ENCODE measurements around the gene SMARCAL1.
"Not testable (repeated sequence)": the region's sequence is repeated elsewhere in the genome, so short reads cannot be mapped to it uniquely, and the experiment has no call there.

The SMARCAL1 gene

DNA sequence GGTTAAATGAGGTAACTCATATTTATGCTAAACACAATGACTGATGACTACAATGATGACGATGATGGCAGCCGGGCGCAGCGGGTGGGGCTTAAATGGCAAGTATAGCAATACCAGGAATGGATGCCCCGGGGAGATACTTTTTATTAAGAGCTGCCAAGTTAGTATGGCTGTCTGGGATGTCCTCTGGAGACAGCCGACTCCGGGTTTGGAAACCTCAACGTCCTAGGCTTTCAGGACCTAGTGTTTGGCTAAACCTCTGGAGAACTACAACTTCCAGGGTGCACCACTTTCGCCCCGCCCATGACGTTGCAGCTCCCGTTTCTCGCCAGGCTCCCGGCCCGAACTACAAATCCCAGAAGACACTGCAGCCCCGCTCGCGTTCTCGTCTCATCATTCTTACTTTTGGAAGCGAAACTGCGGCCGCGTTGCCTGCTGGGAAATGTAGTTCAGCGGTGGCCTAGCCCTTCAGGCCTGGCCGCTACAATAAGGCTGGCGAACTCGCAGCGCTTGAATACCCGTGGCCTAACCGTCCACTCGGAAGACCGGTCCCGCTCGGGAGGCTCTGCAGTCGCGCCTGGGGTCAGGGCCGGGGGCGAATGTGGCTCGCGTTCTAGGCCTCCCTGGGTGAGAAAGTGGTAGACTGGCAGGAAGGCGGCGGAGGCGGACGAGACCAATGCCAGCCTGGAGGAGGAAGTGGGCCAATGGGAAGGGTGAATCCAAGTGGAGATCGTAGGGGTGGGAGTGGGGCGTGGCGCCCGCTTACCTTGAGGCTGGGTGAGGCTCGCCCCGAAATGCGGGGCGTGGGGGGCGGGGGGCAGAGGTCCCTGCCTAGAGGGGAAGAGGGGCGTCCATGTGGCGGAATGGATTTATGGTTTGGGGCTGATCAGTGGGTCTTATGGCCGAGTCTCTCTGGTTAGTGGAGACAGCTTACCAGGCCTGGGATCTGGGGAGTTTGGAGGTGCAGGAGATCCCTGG lies at the start of gene SMARCAL1:
Gene SMARCAL1, plus strand, starts transcription at position 463 of the 978 bp plus-strand sequence. CDS start 2,221 bp downstream, outside the sequence.
- peak; percentile 96 to 99 (median 99) for DNase-seq (ENCODE audit: low read depth in 3 of 3)

DNA sequence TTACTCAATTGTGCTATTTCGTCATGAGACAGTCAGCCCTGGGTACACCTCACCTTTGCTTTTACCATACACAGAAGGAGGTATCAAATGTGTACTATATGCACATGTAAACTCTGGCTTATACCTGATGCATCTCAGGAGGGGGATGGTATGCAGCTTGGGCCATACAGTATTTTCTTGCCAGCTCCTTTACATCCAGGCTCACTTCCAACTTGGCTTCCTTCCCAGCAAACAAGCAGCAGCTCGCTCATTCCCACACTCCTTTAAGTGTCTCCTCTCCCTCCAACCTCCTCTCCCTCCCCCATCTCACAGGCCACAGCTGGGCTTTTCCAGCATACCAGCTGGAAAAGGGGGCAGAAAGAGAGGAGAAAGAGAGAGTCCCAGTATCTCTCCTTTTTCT lies 49.6 kb upstream of the SMARCAL1 start:
- no peak for DNase-seq (ENCODE audit: low read depth in 3 of 3)

DNA sequence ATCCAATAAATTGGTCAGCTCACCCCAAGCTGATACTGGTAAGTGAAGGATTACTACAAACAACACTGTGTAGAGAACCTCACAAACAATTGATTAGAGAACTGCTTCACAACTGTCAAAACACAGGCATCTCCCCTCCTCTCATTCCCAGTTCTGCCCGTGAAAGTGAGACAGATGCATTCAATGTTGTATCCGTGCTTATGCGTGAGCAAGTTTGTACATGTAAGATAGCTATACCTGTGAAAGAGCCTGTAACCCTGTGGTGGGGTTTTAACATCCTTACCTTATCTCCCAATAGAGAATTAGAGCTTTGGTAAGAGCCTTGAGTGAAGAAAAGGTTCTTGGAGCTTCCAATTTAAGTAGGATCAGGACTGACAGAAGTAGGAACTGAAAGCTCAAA lies 49.1 kb upstream of the SMARCAL1 start:
- no peak for DNase-seq (ENCODE audit: low read depth in 3 of 3)

DNA sequence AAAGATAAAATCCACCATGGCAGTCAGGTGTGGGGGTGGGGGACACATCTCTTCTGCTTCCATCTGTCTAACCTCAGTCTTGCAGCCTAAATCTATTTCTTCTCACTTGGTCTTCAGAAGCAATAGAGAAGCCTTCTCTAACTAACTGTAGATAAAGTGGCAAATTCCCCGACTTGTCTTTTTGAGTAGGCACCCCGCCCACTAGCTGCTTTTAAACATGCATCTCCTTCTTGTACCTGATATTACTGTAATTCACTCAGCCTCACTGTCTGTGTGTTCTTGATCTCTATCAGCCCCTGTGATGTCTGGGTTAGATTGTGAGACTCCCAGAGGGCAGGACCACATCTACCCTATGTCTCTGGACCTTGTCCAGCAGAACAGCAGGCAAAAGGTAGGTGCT lies 46.8 kb upstream of the SMARCAL1 start:
- no peak for DNase-seq (ENCODE audit: low read depth in 3 of 3)

DNA sequence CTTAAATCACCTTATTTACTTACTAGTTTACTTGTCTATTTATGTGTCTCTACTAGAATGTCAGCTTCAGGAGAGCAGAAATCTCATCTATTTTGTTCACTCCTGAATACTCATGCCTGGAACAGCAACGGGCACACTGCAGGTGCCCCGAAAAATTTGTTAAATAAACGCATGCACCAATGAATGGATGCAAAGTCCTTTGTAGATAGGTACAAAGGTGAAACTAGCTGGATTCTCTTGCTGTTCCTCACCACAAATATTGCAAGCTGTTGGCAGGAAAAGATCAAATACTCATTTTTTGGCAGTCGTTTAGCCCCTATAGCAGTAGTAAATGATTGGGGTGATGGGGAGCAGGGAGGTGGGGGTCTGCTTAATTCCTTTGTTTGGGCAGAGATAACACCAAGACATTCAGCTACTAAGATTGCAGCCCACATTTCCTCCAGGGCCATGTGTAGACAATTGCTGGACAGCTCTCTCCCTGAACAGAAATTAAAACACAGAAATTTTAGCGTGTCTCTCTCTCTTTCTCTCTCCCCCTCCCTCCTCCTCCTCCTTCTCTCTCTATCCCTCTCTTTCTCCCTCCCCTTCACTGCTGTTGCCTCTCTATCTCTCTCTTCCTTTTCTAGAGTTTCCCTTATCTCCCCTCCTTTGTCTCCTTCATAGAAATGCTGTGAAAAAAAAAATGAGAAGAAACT lies 45.4 kb upstream of the SMARCAL1 start:
- no peak for DNase-seq (ENCODE audit: low read depth in 3 of 3)

DNA sequence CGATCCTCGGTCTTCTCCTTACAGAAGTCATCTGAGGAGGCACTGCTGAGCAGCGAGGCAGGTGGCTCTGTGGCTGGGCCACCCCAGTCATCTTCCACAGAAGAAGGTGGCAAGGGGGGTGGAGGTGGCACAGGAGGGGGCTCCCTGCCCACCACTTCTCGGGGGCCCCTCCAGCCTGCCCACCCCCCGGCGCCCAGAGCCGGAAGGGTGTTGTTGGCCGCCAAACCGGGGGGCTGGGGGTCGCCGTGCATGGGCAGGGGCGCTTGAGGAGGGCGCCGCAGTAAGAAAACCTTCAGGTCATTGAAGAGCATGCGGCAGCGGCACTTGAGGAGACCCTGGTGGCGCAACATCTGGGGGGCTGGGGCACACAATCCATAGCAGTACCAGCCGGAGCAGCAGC lies 42.5 kb upstream of the SMARCAL1 start:
- DNase-seq (ENCODE audit: low read depth in 3 of 3), result no peak

DNA sequence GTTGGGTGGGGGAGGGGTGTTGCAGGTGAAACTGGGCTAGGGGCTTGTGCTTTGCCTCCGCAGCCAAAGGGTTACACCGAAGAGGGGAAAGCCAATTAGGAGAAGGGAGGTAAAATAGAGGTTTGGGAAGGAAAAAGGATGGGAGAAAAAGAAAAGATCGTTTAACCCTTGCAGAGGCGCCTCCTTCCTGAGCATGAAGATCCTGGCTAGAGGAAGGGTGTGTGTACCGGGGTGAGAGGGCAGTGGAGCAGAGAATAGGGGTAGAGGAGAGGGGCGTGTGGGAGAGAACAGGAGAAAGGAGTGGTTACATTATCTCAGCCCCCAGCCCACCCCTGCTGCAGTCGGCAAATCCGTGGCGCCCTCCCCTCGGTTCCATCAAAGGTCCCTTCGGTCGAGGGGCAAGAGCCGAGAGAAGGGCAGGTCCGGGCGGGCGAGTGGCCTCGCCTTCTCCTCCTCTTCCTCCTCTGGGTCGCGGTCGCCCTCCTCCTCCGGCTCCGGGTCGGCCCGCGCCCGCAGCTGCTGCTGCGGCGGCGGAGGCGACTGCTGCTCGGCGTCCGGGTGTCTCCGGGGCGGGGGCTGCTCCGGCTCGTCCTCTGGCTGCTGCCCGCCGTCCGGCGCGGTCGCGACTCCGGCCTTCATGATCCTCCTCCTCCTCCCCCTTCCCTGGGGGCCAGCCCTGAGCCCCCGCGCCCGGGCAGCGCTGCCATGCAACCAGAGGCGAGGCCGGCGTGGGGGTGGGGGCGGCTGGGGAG lies 41.1 kb upstream of the SMARCAL1 start:
- DNase-seq (ENCODE audit: low read depth in 3 of 3), result no peak

DNA sequence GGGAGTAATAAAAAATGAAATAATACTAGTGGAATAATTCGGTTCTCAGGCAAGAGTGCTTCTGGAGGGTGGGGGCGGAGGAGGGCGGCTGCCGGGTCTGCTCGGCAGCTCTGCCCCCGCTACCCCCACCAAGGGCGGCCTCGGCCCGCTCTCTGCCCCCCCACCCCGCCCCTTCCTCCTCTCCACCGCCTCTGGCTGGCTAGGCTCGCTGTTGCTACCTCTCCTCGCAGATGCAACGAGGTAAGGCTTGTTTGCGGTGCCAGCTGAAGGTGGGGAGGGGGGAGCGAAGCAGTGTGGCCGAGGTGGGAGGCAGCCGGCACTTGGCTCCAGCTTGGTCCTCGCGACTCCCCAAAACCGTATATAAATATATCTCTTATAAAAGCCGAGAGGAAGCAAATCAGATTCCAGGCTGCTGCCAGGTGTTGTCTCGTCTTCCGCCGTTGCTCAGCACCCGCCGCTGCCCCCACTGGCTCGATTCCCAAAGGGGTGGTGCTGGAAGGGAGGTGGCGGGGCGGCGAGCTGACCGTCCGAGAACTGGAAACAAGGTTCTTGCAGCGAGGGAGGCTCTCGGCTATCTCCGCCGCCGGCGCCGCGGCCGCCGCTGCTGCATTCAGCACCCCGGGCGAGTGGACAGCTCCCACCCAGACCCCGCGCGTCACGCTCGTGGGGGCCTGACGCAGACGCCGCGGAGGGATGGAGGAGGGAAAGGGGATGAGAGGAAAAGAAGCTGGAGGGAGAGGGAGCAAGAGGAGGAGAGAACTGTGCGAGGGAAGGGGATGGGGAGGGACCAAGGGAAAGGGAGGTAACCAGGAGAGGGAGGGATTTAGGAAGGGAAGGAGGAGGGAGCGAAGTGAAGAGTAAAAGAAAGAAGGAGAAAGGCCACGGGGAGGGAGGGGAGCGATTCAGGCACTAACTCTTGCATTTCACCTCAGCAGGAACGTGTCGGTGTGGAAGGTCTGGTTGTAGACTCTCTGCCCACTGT lies 40.3 kb upstream of the SMARCAL1 start, which contains the start of gene MARCHF4:
Gene MARCHF4, minus strand, starts transcription at position 763 of the 982 bp plus-strand sequence. CDS start 2,223 bp downstream, outside the sequence.
- DNase-seq (ENCODE audit: low read depth in 3 of 3), result peak in 2 of 3 experiments; percentile 28 to 63

DNA sequence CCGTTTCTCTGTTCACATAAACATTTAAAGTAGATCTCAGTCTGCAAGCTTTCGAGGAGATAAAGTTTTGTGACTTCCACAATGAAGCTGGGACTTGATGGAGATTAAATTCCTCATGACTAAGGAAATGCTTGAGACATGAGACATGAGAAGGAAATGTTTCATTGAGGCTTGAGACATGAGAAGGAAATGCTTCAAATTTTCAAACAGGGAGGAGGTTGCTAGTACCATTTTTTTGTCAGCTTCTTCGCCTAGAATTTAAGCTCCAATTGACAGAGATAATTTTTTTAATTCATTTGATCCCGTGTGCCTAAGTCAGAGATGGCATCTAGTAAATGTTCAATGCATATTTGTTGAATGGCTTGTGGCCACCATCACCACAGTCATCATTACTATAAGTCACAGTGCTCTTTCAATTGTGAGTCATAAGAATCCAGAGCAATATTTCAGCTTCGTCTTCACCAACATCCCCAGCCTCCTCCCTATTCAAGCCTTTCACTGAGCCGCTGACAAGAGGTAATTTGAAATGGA lies 39.5 kb upstream of the SMARCAL1 start:
- no peak for DNase-seq (ENCODE audit: low read depth in 3 of 3)

DNA sequence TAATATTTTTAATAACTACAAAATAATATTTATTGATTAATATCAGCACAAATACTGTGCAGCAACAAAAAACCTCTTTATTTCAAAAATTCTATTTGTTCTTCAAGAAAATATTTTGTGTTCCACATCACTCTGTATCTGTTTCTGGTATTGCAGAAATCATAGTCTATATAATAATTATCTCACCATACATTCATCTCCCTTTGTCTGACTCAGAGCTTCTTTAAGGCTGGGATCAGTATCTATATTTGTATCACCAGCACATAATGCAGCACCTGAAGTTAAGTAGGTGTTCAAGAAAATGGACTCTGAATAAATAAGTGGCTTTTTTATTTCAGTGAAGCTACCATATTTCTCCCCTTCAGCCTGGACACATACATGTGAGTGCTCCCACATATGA lies 38.4 kb upstream of the SMARCAL1 start:
- no peak for DNase-seq (ENCODE audit: low read depth in 3 of 3)

DNA sequence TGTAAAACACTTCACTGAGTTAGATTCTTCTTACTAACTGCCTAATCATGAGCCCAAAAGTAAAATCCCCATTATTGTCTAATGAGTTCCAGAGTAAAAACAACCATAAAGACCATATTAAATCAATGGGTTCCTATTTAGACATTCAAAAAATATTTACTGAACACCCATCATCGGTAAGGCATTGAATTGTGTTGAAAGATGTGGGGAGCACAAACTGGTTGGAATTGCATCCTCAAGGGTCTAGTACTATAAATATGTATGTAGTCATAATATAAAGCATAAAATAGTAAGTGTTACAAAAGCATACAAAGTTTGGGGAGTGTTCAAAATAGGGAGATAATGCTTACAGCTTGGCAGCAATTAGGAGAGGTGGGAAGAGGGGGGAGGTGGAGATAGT lies 37.0 kb upstream of the SMARCAL1 start:
- no peak for DNase-seq (ENCODE audit: low read depth in 3 of 3)

DNA sequence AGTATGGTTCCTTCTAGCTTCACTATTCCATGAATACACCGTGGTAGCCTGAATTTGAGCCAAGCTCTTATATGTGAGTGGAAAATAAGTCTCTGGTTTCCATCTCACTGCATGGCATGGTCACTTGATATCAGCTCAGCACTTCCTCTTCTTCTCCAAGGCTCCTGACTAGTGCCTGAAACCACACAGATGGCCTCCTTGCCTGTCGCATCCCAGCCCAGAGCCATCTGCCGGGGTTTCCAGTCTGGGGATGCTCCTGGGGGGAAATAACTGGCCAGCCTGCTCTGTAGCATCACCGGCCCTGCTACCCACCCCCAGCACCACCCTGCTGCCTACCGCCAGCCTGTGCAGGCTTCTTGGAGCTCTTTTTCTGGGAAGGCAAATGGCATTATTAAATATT lies 32.3 kb upstream of the SMARCAL1 start:
- no peak for DNase-seq (ENCODE audit: low read depth in 3 of 3)

DNA sequence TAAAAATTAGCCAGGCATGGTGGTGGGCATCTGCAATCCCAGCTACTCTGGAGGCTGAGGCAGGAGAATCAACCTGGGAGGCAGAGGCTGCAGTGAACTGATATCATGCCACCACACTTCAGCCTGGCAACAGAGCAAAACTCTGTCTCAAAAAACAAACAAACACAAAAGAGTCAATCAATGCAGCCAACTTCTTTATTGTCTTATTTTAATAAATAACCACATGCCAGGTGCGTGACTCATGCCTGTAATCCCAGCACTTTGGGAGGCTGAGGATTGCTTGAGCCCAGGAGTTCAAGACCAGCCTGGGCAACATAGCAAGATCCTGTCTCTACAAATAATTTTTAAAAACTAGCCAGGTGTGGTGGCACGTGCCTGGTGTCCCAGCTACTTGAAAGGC lies 27.9 kb upstream of the SMARCAL1 start:
- DNase-seq (ENCODE audit: low read depth in 3 of 3), result not testable (repeated sequence)

DNA sequence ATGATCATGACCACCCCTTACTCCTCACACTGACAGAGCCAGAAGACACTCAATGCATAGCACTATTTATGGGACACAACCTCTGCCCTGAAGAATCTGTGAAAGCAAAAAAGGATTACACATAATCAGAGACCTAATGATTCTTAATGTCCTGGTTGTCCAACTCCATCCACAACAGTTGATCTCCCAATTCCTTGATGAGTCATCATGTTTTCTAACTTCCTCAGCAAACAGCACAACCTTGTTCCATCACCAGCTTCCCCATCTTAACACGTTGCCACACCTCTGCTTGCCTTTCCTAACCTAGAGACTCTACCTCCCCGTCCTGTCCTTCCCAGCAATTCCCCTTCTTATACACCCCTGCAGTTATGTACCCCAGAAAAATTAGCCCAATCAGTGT lies 26.8 kb upstream of the SMARCAL1 start:
- no peak for DNase-seq (ENCODE audit: low read depth in 3 of 3)

DNA sequence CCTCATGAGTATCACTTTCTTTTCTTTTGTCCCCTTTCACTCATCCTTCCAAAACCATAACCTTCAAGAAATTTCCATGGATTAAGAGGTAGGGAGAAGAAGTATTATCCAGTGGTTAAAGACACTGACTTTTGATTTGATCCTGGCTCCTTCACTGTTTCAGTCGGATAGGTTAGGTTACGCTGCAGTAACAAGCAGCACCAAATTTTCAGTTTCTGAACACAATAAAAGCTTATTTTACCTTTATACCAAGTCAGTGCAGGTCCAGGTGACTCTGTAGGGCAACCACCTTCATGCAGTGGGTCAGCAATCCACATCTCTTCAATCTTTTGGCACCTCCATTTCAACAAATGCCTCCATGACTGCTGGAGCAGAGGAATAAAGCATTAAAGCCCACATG lies 25.0 kb upstream of the SMARCAL1 start:
- DNase-seq (ENCODE audit: low read depth in 3 of 3), result no peak

DNA sequence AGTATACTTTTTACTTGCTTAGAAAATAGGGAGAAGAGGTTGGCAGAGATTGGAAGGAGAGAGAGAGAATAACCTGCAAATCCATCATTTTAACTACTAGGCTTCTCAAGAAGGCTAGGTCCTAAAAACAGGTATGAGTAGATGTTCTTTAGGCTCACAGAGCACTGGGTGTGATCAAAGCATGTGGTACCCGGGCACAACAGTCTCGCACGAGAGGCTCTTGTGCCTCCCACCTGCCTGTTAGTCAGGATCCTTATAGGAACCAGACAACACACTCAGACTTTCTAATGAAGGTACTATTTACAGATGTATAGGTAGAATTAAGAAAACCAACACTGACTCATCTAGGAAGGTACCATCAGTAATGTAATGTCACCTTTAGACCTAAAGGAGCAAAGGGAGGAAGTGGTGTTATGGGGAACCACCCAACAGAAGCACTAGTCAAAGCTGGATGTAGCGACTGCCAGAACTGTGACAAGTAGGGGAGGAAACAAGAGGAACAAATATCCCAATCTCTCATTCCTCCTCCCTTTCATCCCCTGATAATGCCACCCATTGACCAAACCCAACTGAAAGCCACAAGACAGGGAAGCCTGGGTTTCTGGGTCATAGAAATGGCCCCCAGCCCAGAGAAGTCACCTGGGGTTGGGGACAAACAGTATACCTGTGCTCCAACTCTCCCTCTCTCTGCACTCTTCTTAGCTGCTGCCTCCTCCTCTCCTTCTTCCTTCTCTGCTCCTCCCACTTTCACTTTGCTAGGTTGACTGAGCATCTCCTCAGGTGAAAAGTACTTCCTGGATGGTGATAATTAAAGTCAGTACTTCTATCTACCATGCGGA lies 24.0 kb upstream of the SMARCAL1 start:
- DNase-seq (ENCODE audit: low read depth in 3 of 3), result peak in 1 of 3 experiments; percentile 12

DNA sequence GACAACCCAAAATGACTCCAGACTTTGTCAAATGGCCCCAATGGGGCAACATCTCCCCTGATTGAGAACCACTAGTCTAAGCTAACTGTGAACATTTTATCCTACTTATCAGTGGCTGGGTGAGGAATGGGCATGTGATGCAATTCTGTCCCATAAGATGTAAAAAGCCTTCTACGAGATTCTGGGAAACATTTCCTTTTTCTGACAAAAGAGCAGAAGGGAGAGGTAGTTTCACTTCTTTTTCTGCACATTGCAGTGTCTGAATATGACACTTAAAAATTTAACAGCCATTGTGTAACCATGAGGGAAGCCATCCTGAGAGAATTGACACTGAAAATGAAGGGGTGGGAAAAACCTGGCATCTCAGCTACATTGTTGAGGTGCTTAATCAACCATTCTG lies 22.7 kb upstream of the SMARCAL1 start:
- no peak for DNase-seq (ENCODE audit: low read depth in 3 of 3)

DNA sequence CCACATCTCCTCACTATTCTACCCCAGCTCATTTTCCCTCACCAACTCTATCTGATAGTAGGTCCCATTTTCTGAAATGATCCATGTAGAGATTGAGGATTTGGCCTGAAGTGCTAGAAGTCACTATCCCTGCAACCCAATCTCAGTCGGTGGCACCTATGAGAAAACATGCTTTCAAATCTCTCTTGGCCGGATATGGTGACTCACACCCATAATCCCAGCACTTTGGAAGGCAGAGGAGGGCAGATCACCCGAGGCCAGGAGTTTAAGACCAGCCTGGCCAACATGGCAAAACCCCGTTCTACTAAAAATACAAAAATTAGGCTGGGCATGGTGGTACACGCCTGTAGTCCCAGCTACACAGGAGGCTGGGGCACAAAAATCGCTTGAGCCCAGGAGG lies 20.9 kb upstream of the SMARCAL1 start:
- no peak for DNase-seq (ENCODE audit: low read depth in 3 of 3)

DNA sequence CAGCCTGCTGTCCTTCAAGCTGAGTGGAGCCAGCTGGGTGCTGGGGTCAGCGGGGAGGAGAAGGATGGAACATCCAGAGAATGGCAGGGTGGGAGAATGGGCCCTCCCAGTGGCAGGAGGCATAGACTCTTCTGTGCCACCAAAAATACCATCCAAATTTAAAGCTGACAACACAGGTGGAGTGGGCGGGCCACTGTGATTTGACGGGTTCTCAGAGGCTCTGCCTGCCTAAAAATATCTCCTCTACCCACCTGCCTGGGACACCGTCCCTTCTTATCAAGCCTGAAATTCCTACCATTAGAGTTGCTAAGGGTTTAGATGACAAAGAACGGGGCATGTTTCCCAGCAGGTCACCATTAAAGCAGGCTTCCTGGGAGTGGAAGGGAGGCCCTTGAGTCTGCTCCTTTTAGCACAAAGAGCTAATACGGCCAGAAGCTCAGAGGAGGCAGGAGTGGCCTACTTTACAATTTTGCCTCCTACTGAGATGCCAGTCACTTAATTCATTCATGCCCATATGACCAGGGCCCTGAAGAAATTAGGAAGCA lies 20.2 kb upstream of the SMARCAL1 start:
- no peak for DNase-seq (ENCODE audit: low read depth in 3 of 3)

Data from stimulated activated CD4-positive, alpha-beta T cell treated with anti-CD3 and anti-CD28 coated beads, TNF-alpha, amount 100 ng/mL, for 24 hours (primary cell).